Measurements from ENCODE around the gene ACTBL2. TPM values are rescaled to one million over a fixed set of nuclear protein-coding genes. Genes with fewer than 3 reads are reported as not detected.

The ACTBL2 gene
- total RNA-seq, 1 donor from 2014 or later, result 5.6 TPM

DNA sequence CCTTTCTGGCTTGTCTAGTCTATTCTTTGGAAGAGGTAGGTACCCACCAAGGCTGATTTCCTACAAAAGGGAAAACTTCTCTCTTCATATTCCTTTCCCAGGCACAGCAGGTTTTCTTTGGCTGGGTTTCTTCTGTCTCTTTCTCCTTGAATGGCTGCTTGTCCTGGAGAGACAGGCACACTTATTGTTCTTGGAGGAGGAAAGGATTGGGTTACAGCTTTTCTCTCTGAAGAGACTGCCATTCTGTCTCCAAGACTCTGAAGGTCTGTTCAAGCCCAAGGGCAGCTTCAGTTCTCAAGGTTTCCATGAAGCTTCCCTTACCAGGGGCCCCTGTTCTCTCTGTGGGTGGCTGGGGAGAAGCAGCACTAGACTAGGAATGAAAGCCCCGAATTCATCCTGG is 33.9 kb downstream of the ACTBL2 start:
- DNase-seq (ENCODE audit: low read depth), result no peak

GRCh38 chr5:57448287-57448686 is 34.3 kb downstream of the ACTBL2 start:
- no peak for DNase-seq (ENCODE audit: low read depth)

- peak; percentile 91 for DNase-seq (ENCODE audit: low read depth)
Measured at GRCh38 chr5:57447658-57448057, 35.0 kb downstream of the ACTBL2 start.

- no peak for DNase-seq (ENCODE audit: low read depth)
Measured at GRCh38 chr5:57446966-57447365, 35.6 kb downstream of the ACTBL2 start.

- no peak for DNase-seq (ENCODE audit: low read depth)
Measured at GRCh38 chr5:57445705-57446037, 36.9 kb downstream of the ACTBL2 start.

- DNase-seq (ENCODE audit: low read depth), result no peak
Measured at GRCh38 chr5:57445006-57445704, 37.5 kb downstream of the ACTBL2 start.

GRCh38 chr5:57442080-57442839 is 40.4 kb downstream of the ACTBL2 start:
- peak; percentile 99 for DNase-seq (ENCODE audit: low read depth)

DNA sequence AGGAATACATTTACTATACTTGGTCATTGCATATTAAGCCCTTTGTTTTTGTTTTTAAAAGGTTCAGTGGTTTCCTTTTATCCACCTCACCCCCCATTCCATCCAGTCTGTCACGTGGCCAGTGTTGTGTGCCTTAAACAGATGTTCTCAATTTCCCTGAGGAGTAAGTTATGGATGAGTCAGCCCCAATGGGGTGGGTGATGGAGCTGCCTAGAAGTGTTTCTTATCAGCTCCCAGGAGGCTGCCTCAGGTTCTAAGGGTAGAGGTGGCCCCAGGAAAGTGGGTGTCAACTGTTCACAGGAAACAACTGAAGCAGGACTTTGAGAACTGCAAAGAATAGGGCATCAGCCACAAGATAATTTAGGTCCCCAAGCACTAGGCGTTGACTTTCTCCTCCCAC is 41.1 kb downstream of the ACTBL2 start:
- DNase-seq (ENCODE audit: low read depth), result peak; percentile 99

DNA sequence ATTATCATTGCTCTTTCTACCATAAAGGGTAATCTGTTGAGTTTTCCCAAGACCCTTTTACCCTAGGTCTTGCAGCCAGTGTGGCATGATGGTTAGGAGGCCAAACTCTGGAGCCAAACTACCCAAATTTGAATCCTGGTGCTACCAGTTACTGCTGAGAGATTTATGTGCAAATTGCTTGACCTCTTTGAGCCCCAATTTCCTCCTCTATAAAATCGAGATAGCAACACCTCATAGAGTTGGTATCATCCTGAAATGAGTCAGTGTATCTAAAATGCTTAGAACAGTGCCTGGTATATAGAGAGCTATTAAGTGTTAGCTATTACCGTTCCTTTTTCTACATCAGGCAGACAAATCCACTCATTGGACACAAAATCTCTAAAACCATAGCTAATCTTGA is 43.0 kb downstream of the ACTBL2 start:
- DNase-seq (ENCODE audit: low read depth), result no peak

DNA sequence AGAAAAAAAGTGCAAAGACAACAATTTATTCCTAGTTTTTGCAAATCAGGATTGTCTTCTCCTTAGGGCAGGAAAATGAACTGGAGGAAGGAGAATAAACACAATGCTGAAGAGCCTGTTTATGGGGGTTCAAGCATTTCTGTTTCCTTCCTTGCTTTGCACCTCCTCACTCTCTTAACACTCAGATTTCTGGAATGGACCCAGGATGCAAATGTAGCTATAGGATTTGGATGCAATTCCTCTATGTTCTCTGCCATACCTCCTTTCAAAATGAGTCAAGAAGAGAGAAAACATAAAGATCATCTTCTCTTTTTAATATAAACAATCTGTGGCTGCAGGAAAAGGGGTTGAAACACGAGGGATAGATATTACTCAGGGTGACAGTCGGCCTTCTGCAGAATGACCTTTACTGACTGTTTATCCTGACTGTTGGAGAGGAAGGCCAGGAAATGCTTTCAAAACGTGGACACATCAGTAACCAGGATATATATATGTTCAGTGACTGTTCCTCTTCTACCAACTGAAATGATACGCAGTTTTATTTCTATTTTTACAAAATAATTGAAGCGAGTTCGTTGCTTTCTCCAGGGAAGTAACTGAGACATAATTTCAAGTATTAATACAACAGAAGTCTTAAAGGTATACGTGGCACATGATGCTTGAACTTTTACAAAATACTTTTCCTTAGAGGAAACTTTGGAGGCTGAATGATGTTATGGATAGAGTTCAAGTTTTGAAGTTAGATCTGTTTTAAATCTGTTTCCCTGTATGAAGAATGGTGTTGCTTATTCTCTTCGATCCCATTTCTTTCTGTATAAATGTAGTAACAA is 44.4 kb downstream of the ACTBL2 start:
- DNase-seq (ENCODE audit: low read depth), result no peak

DNA sequence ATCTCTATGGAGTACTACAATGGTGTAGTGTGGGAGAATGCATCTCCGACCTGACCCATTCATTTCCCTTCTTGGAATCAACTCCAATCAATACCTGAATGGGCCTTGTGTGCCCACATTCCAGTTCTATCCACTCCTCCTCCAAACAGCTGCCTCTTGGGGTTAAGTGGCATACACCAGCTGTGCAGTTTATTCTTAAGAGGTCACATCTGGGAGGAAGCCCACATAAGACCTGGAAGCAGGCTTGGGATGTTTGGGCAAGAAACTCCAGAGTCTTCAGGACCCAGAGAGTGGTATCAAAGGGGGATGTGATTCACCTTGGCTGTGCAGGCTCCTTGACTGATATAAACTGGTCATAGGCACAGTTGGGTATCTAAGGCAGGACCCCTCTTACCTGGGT is 46.0 kb downstream of the ACTBL2 start:
- DNase-seq (ENCODE audit: low read depth), result no peak

GRCh38 chr5:57435701-57436134 is 46.9 kb downstream of the ACTBL2 start:
- DNase-seq (ENCODE audit: low read depth), result peak; percentile 96

DNA sequence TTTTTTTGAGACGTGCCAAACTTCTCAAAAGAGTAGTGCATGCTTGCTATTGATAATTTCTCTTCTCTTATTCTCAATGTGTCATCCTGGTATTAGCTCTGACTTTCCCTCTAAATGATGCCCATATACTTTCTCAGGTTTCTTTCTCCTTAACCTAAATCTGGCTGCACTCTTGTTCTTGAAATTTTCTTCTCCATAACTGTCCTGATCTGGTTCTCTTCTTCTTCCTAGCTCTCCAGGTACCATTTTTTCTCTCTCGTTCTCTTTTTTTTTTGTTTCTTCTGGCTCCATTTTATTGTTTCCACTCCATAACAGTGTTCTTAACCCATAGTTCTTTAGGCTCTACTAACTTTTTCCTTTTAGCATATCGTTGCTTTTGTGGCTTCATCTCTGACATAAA is 47.9 kb downstream of the ACTBL2 start:
- DNase-seq (ENCODE audit: low read depth), result no peak

- peak; percentile 61 for DNase-seq (ENCODE audit: low read depth)
Measured at GRCh38 chr5:57434227-57434640, 48.4 kb downstream of the ACTBL2 start.

DNA sequence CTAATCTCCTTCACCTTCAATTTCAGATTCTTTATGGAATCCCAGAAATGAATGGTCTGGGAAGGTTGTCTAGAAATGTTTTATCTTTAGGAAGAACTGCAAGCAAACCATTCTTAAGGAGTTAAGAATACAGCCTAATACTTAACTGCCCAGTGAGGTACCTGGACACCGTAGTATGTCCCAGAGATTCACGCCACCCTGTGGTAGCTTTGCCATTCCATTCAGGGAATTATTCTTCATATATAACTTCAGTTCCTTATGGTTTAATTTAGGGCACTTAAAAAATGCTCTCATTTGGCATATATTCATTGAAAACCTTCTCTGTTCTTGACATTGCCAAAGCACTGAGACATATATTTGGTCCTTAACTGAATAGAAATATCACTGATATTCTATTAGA is 49.7 kb downstream of the ACTBL2 start:
- peak; percentile 43 for DNase-seq (ENCODE audit: low read depth)

- no peak for DNase-seq (ENCODE audit: low read depth)
Measured at GRCh38 chr5:57431759-57432158, 50.9 kb downstream of the ACTBL2 start.
